GM18498 (cell line): ENCODE results near the gene ABHD8.

Source experiments
- ATAC-seq: cut with Tn5 transposase; IDR thresholded peaks from one replicate; pipeline ENCODE4 v1.9.1; 2021; ENCODE audit warnings: mild to moderate bottlenecking, moderate library complexity; ENCODE audit not compliant: unreplicated experiment

Gene ABHD8

DNA sequence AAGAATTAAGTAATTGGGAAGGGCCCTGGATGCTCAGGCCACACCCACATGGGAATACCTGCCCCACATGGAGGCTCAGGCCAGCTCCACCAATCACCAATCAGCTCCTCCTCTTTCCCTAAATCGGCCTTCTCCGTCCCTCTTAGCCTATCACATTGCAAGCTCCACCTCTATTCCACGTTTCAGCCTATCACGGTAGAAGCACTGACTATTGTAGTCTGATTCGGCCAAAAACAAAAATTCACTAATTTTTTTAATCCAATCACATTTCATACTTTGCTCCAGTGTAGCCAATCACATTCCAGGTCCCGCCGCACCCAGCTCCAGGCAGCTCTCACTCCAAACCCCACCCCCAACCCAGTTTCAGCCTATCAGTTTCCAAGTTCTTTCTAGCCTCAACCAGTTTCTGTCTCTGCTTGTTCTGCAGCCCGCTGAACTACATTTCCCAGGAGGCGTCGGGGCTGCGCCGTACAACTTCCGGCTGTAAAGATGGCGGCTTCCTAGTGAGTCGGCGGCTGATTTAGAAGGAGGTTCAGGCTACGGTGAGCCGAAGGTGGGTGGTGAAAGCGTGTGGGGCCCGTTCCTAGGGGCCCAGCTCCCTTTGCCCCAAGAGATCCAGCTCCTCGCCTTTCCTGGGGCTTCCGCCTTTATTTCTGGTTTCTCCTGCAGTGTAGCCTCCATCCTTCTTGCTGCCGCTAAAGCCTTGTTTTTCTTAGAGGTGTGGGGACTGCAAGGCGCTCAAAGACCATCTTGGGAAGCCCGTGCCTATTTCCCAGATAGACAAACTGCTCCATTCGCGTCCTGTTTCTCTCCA lies 36.0 kb downstream of the ABHD8 start, which contains the start of gene BABAM1:
BABAM1 (plus strand) TSS at position 469 of the 814 bp plus-strand sequence. CDS start 1,364 bp downstream, outside the sequence.
- ATAC-seq, result peak; percentile 89

- ATAC-seq, result no peak
Measured at GRCh38 chr19:17266589-17266974, 36.6 kb downstream of the ABHD8 start.

- no peak for ATAC-seq
Measured at GRCh38 chr19:17266026-17266425, 37.2 kb downstream of the ABHD8 start.

DNA sequence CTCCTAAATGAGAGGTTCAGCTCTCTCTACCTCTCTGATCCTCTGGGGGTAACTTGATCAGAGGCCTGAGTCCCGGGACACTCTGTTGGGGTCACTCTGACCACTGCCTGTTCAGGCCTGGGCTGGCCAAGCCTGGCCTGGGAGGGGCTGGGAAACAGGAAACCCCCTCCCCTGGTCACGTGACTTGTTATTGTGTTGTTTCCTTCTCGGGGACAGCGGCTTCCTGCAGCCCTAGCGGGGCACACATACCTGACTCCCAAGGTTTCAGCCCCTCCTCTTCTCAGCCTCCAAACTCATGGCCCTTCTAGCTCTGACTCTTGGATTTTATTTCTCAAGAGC lies 38.6 kb downstream of the ABHD8 start, which contains the start of gene USHBP1:
USHBP1 (minus strand) TSS at position 105 of the 339 bp plus-strand sequence. CDS start 446 bp downstream, outside the sequence.
- ATAC-seq, result no peak

GRCh38 chr19:17263712-17264640 lies 39.2 kb downstream of the ABHD8 start:
- ATAC-seq, result no peak

GRCh38 chr19:17262557-17262956 lies 40.7 kb downstream of the ABHD8 start:
- no peak for ATAC-seq

GRCh38 chr19:17260842-17261325 lies 42.3 kb downstream of the ABHD8 start:
- peak; percentile 75 for ATAC-seq

DNA sequence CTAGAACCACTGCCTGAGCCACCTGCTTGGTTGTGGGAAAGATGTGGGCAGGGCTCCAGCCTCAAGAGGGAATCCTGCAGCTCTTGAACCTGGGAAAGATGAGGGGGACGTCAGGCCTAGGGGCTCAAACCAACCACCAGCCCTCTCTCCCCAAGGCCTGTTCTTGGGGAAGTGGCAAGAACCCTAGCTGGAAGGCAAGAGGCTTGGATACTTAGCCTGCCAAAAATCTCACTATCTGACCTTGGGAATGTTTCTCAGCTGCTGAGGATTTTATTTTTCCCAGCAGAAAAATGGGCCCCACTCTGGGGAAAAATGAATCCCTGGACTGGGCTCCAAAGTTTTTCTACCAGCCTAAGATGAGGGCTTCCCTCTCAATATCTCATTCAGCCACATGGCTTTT lies 43.3 kb downstream of the ABHD8 start:
- no peak for ATAC-seq

DNA sequence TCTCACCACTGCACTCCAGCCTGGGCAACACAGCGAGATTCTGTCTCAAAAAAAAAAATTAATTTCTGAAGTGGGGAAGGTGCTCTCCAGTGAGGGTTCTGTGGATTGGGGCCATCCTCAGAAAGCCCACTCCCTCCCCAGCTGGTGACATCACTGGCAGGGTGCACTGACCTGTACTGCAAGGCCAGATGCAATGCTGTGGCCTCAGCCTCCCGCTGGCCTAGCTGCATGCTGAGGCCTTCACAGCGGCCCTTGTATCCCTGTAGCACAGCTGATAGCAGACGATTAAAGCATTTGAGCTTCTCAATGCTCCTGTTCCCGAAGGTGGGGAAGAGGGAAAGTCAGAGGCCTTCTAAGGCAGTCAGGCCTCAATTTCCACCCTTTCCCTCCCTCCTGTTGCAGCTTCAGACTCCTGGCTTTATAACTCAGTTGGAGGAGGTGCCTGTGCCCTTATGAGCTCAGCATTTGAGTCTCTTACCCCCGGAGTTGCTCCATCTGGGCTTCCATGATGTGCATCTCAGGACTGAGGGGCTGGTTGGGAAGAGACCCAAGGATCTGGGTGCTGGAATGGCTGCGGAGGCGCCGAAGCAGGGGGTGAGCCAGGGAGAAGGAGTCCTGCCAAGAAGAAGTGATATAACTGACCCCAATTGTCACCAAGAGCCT lies 44.0 kb downstream of the ABHD8 start:
- no peak for ATAC-seq

- ATAC-seq, result no peak
Measured at GRCh38 chr19:17256130-17256529, 47.1 kb downstream of the ABHD8 start.

DNA sequence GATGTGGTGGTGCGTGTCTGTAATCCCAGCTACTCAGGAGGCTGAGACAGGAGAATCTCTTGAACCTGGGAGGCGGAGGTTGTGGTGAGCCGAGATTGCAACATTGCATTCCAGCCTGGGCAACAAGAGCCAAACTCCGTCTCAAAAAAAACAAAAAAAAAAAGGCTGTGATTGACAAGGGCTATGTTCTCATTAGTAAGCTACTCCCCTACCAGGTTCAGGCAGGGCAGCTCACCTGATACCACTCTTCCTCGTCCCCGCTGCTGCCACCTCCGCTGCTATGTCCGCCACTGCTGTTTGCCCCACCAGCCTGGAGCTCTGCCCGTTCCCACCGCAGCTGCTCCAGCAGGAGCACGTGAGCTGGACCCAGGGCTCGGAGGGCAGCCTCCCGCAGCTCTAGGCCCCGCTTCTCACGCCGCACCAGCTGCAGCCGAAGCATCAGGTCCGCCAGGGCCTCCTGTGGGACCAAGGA lies 48.0 kb downstream of the ABHD8 start:
- no peak for ATAC-seq

- no peak for ATAC-seq
Measured at GRCh38 chr19:17254636-17255035, 48.6 kb downstream of the ABHD8 start.

DNA sequence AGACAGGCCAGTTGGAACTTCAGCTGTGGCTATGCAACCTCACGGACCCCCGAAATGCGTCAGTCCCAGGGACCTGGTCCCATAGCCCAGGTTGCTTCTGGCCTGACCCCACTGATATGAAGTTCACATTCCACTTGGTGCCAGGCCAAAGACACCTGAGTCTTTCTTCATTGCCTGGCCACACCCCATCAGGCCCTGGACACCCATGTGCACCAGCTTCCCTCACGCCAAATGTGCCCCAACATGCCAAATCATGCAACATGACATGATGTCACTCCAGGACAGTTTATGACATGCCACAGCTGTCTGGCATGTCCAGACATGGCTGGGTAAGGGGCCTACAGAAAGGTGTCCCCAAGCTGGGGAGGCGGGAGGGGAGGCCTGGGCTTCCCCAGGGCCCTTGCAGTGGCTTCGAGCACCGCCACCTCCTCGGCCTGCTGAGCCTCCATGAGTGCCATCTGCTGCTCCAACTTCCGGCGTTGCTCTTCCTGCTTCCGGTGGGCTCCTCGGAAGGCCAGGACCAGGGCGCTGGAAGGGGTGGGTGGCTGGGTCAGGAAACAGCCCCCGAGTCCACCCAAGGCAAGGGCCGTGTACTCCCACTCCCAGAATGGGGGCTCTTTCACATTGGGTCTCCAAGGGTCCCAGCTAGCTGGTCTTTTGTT lies 53.2 kb downstream of the ABHD8 start:
- ATAC-seq, result no peak

DNA sequence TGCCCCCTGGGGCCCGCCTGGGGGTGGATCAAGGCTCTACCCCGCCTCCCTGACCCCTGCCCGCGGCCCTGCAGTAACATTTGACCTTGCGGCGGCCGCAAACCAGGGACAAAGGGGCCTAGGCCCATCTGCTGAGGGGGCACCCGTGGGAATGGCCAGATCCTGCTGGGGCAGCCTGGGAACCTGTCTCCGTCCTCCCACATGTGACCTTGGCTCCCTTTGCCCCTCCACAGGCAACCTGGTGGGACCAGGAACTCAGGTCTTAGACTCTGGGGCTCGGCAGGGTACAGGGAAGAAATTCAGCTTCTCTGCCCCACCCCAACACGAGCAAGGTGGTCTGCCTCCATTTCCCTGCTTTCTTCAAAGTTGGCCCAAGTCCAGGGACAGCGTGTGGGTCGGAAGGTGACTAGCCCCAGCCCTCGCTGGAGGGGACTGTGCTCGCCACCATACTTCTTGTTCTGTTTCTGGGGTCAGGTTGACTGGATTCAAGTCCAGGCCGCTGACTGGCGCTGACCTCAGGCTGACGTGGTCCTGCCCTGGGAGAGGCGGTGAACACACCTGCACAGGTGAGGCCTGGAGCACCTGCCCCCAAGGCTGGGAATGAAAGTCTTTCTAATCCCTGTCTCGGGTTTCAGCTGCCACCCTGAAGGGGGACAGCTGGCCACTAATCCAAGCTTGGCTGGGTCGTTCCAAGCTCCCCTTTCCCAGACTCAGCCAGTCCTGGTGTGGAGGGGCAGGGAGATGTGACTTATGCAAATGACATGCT lies 55.0 kb downstream of the ABHD8 start:
- ATAC-seq, result no peak

DNA sequence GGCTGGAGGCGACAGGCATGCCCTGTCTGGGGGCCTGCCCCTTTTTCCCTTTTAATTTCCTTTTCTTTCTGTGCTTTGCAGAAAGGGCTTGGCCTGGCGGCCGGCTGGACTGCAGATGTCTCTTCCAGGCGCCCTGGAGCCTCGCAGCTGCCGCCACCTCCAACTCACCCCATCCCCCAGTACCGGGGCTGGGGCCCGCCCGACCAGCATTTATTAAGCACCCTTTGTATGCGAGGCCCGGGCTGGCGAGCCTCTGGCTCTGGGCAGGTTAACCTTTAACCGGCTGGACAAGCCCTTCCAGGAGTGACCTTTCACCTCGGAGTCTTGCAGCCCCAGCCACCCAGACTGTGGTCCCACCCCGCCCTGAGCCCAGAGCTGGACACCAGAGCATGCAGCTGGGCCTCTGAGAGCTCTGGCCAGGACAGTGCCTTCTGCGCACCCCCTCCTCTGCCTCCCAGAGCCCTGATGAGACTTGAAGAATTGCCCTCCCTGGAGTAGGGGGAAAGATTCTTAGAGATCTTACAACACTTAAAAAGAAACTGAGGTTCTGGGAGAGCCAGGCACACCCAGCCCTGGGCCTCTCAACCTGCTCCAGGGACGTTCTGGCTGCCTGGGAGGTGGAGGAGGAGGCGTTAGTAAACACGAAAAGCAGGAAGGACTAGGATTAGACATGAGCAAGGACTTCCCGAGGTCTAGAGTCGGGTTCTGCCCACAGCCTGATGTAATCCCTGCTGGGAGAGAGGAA lies 56.4 kb downstream of the ABHD8 start:
- ATAC-seq, result no peak

DNA sequence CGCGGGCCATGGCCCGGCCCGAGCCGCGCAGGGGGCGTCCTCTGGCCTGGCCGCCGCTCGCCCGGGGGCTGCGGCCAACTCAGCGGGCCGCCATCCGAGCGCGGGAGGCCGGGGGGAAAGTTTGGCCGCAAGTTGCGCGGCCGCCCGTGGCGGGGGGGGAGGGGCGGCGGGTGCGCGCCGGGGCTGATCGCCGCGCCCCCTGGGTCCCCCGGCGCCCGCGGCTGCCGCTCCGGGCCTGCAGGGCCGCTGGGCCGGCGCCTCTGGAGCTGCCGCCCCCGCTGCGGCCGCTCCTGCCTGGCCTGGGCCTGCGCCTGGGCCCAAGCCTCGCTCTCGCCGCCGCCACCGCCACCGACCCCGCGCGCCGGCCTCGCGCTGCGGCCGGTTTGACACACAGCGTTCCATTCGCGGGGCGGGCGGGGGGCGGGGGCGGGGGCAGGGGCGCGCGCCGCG lies 57.7 kb downstream of the ABHD8 start, which contains the start of gene NR2F6:
NR2F6 (minus strand) TSS at position 385 of the 450 bp plus-strand sequence. CDS start 699 bp downstream, outside the sequence.
- peak; percentile 25 for ATAC-seq

DNA sequence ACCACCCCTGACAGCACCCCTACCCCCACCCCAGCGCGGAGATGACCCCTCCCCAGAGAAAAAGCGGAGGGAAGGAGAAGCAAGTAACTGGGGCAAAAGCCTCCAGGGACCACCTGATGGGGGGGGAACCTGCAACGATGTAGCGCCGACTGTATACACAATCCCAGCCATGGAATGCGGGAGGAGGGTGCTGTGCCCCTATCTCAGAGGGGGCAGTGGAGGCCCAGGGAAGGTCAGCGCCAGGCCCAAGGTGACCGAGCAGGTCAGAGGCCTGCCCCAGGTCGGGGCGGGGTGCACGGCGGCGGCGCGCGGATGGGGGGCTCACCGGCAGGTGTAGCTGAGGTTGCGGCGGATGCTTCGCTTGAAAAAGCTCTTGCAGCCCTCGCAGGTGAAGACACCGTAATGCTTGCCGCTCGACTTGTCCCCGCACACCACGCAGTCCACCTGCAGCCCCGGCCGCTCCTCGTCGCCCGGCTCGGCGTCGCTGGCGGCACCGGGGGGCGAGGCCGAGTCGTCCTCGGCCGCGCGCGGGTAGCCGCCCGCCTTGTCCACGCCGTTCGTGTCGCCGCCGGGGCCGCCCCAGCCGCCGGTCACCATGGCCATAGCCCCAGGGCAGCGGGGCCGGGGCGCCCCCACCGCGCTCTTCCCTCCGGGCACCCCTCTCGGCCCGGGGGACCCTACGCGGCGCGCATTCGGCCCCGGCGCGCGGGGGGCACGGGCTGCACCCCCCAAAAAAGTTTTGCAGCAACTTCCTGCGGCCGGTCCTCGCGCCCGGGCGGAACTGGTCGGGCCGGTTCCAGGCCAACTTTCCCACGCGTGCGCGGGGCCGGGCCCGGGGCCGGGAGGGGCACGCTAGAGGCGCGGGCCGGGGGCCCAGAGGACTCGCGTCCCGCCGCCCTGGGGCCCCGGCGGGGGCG lies 58.3 kb downstream of the ABHD8 start:
- no peak for ATAC-seq
